ENCODE measurements around the gene CIT. TPM values are rescaled to one million over a fixed set of nuclear protein-coding genes. Genes with fewer than 3 reads are reported as not detected.
"Not testable (repeated sequence)": the region's sequence is repeated elsewhere in the genome, so short reads cannot be mapped to it uniquely, and the experiment has no call there.

The CIT gene
- total RNA-seq, 2 experiments from 2014 or later: 54.6 to 71.5 TPM

GRCh38 chr12:119712721-119713120 lies 164.4 kb downstream of the CIT start:
- Mint-ChIP-seq H3K27ac (no peak overlapping the region), H3K9me3 (ENCODE audit: low read depth) (peaks cover 4% of the 10 kb centered on the region), H3K27me3 (no peaks in the 10 kb centered on the region), H3K4me3 (no peak overlapping the region), H3K4me1 (peaks cover 10% of the 10 kb centered on the region), H3K36me3 (ENCODE audit: low read depth) (peaks cover 59% of the 10 kb centered on the region)
- no peak for DNase-seq
- ATAC-seq: no peak
- POLR2A ChIA-PET: no interaction called here
- CTCF ChIA-PET: no interaction called here
- intact Hi-C loops (cut with DNase I, micrococcal nuclease): no loop called here

- H3K27ac Mint-ChIP-seq: no peak overlapping the region
- intact Hi-C loops (cut with DNase I, micrococcal nuclease): no loop called here
- DNase-seq (no peak), ATAC-seq (no peak)
- CTCF ChIA-PET: interaction anchor here (0.8 to 1.0 kb wide), 2 partner anchors 81 to 267 kb away, joined by 3 read pairs; no protein-coding TSS in a partner anchor
- POLR2A ChIA-PET: no interaction called here
- peaks cover 67% of the 10 kb centered on the region for H3K36me3 Mint-ChIP-seq (ENCODE audit: low read depth)
- peaks cover 9% of the 10 kb centered on the region for H3K4me1 Mint-ChIP-seq
- no peak overlapping the region for H3K4me3 Mint-ChIP-seq
- H3K27me3 Mint-ChIP-seq: no peaks in the 10 kb centered on the region
- H3K9me3 Mint-ChIP-seq (ENCODE audit: low read depth): peaks cover 4% of the 10 kb centered on the region
Measured at GRCh38 chr12:119711693-119712092, 165.4 kb downstream of the CIT start.

- H3K36me3 Mint-ChIP-seq (ENCODE audit: low read depth): peaks cover 66% of the 10 kb centered on the region
- POLR2A ChIA-PET: interaction anchor here (0.6 kb wide), 1 partner anchor 12 kb away, joined by 4 read pairs; no protein-coding TSS in a partner anchor
- no peak overlapping the region for H3K27ac Mint-ChIP-seq
Measured at GRCh38 chr12:119710965-119711551, 166.1 kb downstream of the CIT start.

DNA sequence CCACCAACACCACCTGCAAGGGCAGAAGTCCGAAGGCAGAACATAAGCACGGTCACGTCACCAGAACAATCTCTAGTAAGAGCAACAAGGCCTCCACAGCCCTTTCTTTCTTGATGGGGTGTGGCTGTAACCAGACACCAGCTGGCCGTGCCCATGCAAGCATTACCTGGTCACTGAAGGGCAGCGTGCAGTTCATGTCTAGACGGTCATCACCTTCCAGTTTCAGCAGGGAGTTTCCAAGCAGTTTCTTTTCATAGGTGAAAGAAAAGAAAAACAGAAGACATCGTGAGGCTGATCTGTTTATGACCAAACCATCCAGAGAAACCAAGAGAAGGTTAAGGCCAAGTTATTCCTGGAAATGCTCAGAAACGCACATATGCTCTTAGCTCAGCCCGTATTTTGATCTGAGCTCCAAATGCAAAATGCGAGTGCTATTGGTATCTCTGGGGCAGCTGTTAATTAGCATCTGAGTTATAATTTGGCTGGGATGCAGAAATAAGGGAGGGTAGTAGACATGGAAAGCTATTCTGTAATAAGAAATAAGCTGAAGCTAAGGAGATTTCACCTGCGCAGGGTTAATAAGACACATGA lies 166.7 kb downstream of the CIT start:
- POLR2A ChIA-PET: interaction anchor here (0.6 kb wide), 1 partner anchor 12 kb away, joined by 4 read pairs; no protein-coding TSS in a partner anchor
- Mint-ChIP-seq H3K36me3 (ENCODE audit: low read depth) (peaks cover 63% of the 10 kb centered on the region), H3K4me3 (no peak overlapping the region), H3K9me3 (ENCODE audit: low read depth) (peaks cover 3% of the 10 kb centered on the region), H3K27me3 (no peaks in the 10 kb centered on the region), H3K4me1 (peaks cover 5% of the 10 kb centered on the region), H3K27ac (no peak overlapping the region)
- DNase-seq: no peak
- CTCF ChIA-PET: interaction anchor here (0.6 to 0.9 kb wide), 4 partner anchors 20 to 176 kb away, joined by 3 to 4 read pairs (median 3); no protein-coding TSS in a partner anchor
- intact Hi-C loops (cut with DNase I, micrococcal nuclease): no loop called here
- ATAC-seq: no peak

More at GRCh38 chr12:119710965-119711551, 166.1 kb downstream of the CIT start:
- no peak for DNase-seq
- Mint-ChIP-seq H3K27me3 (no peaks in the 10 kb centered on the region), H3K4me1 (peaks cover 5% of the 10 kb centered on the region), H3K4me3 (no peak overlapping the region), H3K9me3 (ENCODE audit: low read depth) (peaks cover 4% of the 10 kb centered on the region)
- no peak for ATAC-seq
- intact Hi-C loops (cut with DNase I, micrococcal nuclease): no loop called here
- CTCF ChIA-PET: interaction anchor here (0.5 to 1.0 kb wide), 4 partner anchors 21 to 268 kb away, joined by 3 read pairs; no protein-coding TSS in a partner anchor

- POLR2A ChIA-PET; H3K27ac Mint-ChIP-seq; H3K4me3 Mint-ChIP-seq; ATAC-seq; H3K4me1 Mint-ChIP-seq; H3K27me3 Mint-ChIP-seq; H3K9me3 Mint-ChIP-seq (ENCODE audit: low read depth); DNase-seq; intact Hi-C loops (cut with DNase I, micrococcal nuclease): not testable (repeated sequence)
- peaks cover 38% of the 10 kb centered on the region for H3K36me3 Mint-ChIP-seq (ENCODE audit: low read depth)
- CTCF ChIA-PET: interaction anchor here (0.6 kb wide), 1 partner anchor 1510 kb away, joined by 3 read pairs; no protein-coding TSS in a partner anchor
Measured at GRCh38 chr12:119706427-119706826, 170.7 kb downstream of the CIT start.

GRCh38 chr12:119705182-119705581 lies 171.9 kb downstream of the CIT start:
- CTCF ChIA-PET: interaction anchor here (1.0 kb wide), 1 partner anchor 16 kb away, joined by 3 read pairs; no protein-coding TSS in a partner anchor
- POLR2A ChIA-PET: no interaction called here
- DNase-seq (no peak), ATAC-seq (no peak)
- Mint-ChIP-seq H3K4me1 (no peaks in the 10 kb centered on the region), H3K4me3 (no peak overlapping the region), H3K27ac (no peak overlapping the region), H3K27me3 (no peaks in the 10 kb centered on the region), H3K36me3 (ENCODE audit: low read depth) (peaks cover 35% of the 10 kb centered on the region), H3K9me3 (ENCODE audit: low read depth) (no peaks in the 10 kb centered on the region)
- intact Hi-C loops (cut with DNase I, micrococcal nuclease): no loop called here

DNA sequence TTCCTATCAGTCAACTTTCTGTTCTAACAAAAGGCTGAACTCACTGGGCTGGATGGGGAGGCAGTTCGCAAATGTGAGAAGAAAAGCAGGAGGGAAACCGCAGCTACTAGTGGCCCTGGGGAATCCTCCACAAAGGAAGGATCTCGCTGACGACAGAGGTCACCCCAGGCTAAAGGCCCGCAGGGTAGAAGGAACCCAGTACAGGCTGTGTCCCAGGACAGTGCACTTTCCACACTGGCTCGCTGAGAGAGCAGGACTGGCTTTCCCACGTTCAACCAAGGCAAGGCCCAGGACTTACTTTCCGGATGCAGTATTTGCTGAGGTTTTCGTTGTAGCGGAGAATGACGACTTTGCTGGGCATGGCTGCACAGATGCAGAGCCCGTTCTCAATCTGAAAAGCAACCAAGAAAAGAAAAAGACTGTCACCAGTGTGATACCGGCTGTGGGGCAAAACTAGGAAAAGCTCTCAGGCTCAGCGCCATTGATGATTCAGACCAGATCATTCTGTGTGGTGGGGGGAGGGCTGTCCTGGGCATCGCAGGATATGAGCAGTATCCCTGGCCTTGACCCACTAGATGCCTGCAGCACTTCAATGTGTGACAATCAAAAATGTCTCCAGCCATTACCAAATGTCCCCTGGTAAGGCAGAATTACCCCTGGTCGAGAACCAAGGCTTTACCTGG lies 172.9 kb downstream of the CIT start:
- no peaks in the 10 kb centered on the region for H3K9me3 Mint-ChIP-seq (ENCODE audit: low read depth)
- CTCF ChIA-PET: interaction anchor here (1.0 kb wide), 1 partner anchor 15 kb away, joined by 3 read pairs; no protein-coding TSS in a partner anchor
- no peak overlapping the region for H3K4me3 Mint-ChIP-seq
- H3K27ac Mint-ChIP-seq: no peak overlapping the region
- peaks cover 31% of the 10 kb centered on the region for H3K36me3 Mint-ChIP-seq (ENCODE audit: low read depth)
- no peaks in the 10 kb centered on the region for H3K4me1 Mint-ChIP-seq
- no peaks in the 10 kb centered on the region for H3K27me3 Mint-ChIP-seq
- ATAC-seq (no peak), DNase-seq (no peak)
- intact Hi-C loops (cut with DNase I, micrococcal nuclease): no loop called here
- POLR2A ChIA-PET: interaction anchor here (0.7 kb wide), 1 partner anchor 205 kb away, joined by 7 read pairs; no protein-coding TSS in a partner anchor

GRCh38 chr12:119700078-119700477 lies 177.0 kb downstream of the CIT start:
- no peaks in the 10 kb centered on the region for H3K27me3 Mint-ChIP-seq

DNA sequence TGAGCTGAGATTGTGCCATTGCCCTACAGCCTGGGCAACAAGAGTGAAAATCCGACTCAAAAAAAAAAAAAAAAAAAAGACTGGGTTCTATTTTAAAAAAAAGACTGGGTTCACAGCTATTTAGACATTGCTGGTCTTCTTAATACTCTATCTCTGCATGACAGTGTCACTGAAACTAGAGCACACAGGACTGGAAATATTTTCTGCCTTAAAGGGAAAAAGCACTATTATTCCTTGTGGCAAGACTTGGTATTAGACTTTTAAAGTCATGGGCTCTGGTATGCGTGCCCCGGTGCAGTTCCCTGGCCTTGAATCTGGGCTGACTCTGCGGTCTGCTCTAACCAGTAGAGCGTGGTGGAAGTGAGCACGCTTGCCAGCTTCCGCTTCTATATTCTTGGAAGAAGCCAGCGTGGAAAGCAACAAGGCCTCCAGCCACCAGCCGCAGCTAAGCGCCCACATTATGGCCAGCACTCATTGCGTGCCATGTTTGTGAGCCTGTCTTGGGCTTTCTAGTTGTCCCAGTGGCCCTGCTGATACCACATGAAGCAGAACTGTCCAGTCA lies 177.8 kb downstream of the CIT start:
- Mint-ChIP-seq H3K27ac (no peak overlapping the region), H3K27me3 (no peaks in the 10 kb centered on the region), H3K4me3 (no peak overlapping the region), H3K4me1 (no peaks in the 10 kb centered on the region), H3K36me3 (ENCODE audit: low read depth) (peaks cover 17% of the 10 kb centered on the region), H3K9me3 (ENCODE audit: low read depth) (no peaks in the 10 kb centered on the region)
- intact Hi-C loops (cut with DNase I, micrococcal nuclease): loop anchor here in 1 of 2 experiments (10.0 kb wide), 1 partner anchor 206 kb away; no protein-coding TSS in a partner anchor
- CTCF ChIA-PET: no interaction called here
- POLR2A ChIA-PET: interaction anchor here (0.6 to 0.7 kb wide), 4 partner anchors 11 to 1227 kb away, joined by 3 to 7 read pairs (median 4); no protein-coding TSS in a partner anchor
- DNase-seq (no peak), ATAC-seq (no peak)

More at GRCh38 chr12:119700078-119700477, 177.0 kb downstream of the CIT start:
- CTCF ChIA-PET: no interaction called here
- no peak for DNase-seq
- peaks cover 17% of the 10 kb centered on the region for H3K36me3 Mint-ChIP-seq (ENCODE audit: low read depth)
- no peaks in the 10 kb centered on the region for H3K9me3 Mint-ChIP-seq (ENCODE audit: low read depth)
- POLR2A ChIA-PET: no interaction called here
- no peak for ATAC-seq
- H3K4me1 Mint-ChIP-seq: no peaks in the 10 kb centered on the region
- H3K4me3 Mint-ChIP-seq: no peak overlapping the region
- intact Hi-C loops (cut with DNase I, micrococcal nuclease): no loop called here
- no peak overlapping the region for H3K27ac Mint-ChIP-seq

- POLR2A ChIA-PET: no interaction called here
- Mint-ChIP-seq H3K27me3 (no peaks in the 10 kb centered on the region), H3K4me3 (no peak overlapping the region), H3K27ac (no peak overlapping the region), H3K4me1 (no peaks in the 10 kb centered on the region), H3K36me3 (ENCODE audit: low read depth) (peaks cover 17% of the 10 kb centered on the region), H3K9me3 (ENCODE audit: low read depth) (no peaks in the 10 kb centered on the region)
- ATAC-seq (no peak), DNase-seq (no peak)
- CTCF ChIA-PET: no interaction called here
- intact Hi-C loops (cut with DNase I, micrococcal nuclease): loop anchor here in 1 of 2 experiments (10.0 kb wide), 1 partner anchor 208 kb away; no protein-coding TSS in a partner anchor
Measured at GRCh38 chr12:119696943-119697342, 180.2 kb downstream of the CIT start.

GRCh38 chr12:119695034-119695433 lies 182.1 kb downstream of the CIT start:
- ATAC-seq (no peak), DNase-seq (no peak)
- intact Hi-C loops (cut with DNase I, micrococcal nuclease): loop anchor here in 1 of 2 experiments (10.0 kb wide), 1 partner anchor 210 kb away; no protein-coding TSS in a partner anchor
- Mint-ChIP-seq H3K27me3 (no peaks in the 10 kb centered on the region), H3K27ac (no peak overlapping the region), H3K4me1 (no peaks in the 10 kb centered on the region), H3K36me3 (ENCODE audit: low read depth) (peaks cover 14% of the 10 kb centered on the region), H3K9me3 (ENCODE audit: low read depth) (no peaks in the 10 kb centered on the region), H3K4me3 (no peak overlapping the region)
- POLR2A ChIA-PET: no interaction called here
- CTCF ChIA-PET: interaction anchor here (0.6 to 1.2 kb wide), 4 partner anchors 15 to 207 kb away, joined by 3 to 4 read pairs (median 3); no protein-coding TSS in a partner anchor

Measured in activated CD4-positive, alpha-beta T cell treated with anti-CD3 and anti-CD28 coated beads for 36 hours (primary cell).